HUES6 (cell line): Measurements from ENCODE around the gene PLSCR3.

ENCODE experiments used
- H3K27ac ChIP-seq: 2 replicates; pipeline ENCODE4 v1.7.0; 2013; ENCODE audit warnings: low read depth, mild to moderate bottlenecking, low read length, inconsistent platforms
- H3K27me3 ChIP-seq: 2 replicates; pipeline ENCODE4 v1.6.1; 2013; ENCODE audit warnings: low read length; ENCODE audit not compliant: control insufficient read depth, insufficient read depth
- H3K36me3 ChIP-seq: 2 replicates; pipeline ENCODE4 v1.6.1; 2013; ENCODE audit warnings: low read length; ENCODE audit not compliant: control insufficient read depth, insufficient read depth
- H3K4me1 ChIP-seq: 2 replicates; pipeline ENCODE4 v1.6.1; 2013; ENCODE audit warnings: low read length; ENCODE audit not compliant: control insufficient read depth, insufficient read depth
- H3K4me3 ChIP-seq: 2 replicates; pipeline ENCODE4 v1.5.1; 2013; ENCODE audit warnings: low read depth, low read length
- H3K9ac ChIP-seq: one replicate; pipeline ENCODE4 v1.6.1; 2013; ENCODE audit warnings: mild to moderate bottlenecking, low read length
- H3K9me3 ChIP-seq: 2 replicates; pipeline ENCODE4 v1.6.1; 2013; ENCODE audit warnings: low read depth, low read length; ENCODE audit not compliant: control insufficient read depth, insufficient read depth

Gene PLSCR3

GRCh38 chr17:7413346-7413985, 19.1 kb upstream of the PLSCR3 start:
- H3K9me3 ChIP-seq, result no peaks in the 10 kb centered on the region
- no peak overlapping the region for H3K9ac ChIP-seq
- 0 out of 2 replicates have a peak, but pooled peaks cover 6% of the 10 kb centered on the region for H3K4me1 ChIP-seq
- no peak overlapping the region for H3K27ac ChIP-seq
- peaks cover 64% of the 10 kb centered on the region for H3K36me3 ChIP-seq
- H3K27me3 ChIP-seq, result peaks cover 3% of the 10 kb centered on the region; the same call in 1 of the 2 replicates
- no peak overlapping the region for H3K4me3 ChIP-seq

- no peaks in the 10 kb centered on the region for H3K9me3 ChIP-seq
- H3K9ac ChIP-seq, result no peak overlapping the region
- H3K27ac ChIP-seq, result no peak overlapping the region
- H3K4me3 ChIP-seq, result no peak overlapping the region
- peaks cover 51% of the 10 kb centered on the region for H3K36me3 ChIP-seq
- peaks cover 18% of the 10 kb centered on the region for H3K4me1 ChIP-seq
- H3K27me3 ChIP-seq, result peaks cover 4% of the 10 kb centered on the region; the same call in 1 of the 2 replicates
Measured at GRCh38 chr17:7411427-7411750, 17.1 kb upstream of the PLSCR3 start.

GRCh38 chr17:7410634-7411426, 16.5 kb upstream of the PLSCR3 start:
- Histone ChIP-seq H3K27ac (no peak overlapping the region), H3K27me3 (peaks cover 4% of the 10 kb centered on the region; the same call in 1 of the 2 replicates), H3K4me3 (no peak overlapping the region), H3K9ac (no peak overlapping the region), H3K4me1 (peaks cover 22% of the 10 kb centered on the region), H3K9me3 (no peaks in the 10 kb centered on the region), H3K36me3 (peaks cover 46% of the 10 kb centered on the region)

GRCh38 chr17:7409716-7410115, 15.4 kb upstream of the PLSCR3 start:
- Histone ChIP-seq H3K4me3 (no peak overlapping the region), H3K27me3 (peaks cover 4% of the 10 kb centered on the region; the same call in 1 of the 2 replicates), H3K9ac (no peak overlapping the region), H3K4me1 (peaks cover 22% of the 10 kb centered on the region), H3K9me3 (no peaks in the 10 kb centered on the region), H3K36me3 (peaks cover 34% of the 10 kb centered on the region), H3K27ac (no peak overlapping the region)

GRCh38 chr17:7408863-7409262, 14.5 kb upstream of the PLSCR3 start:
- Histone ChIP-seq H3K27me3 (peaks cover 4% of the 10 kb centered on the region; the same call in 1 of the 2 replicates), H3K36me3 (peaks cover 32% of the 10 kb centered on the region), H3K4me3 (peak overlapping the region; percentile 48), H3K9me3 (no peaks in the 10 kb centered on the region), H3K27ac (no peak overlapping the region), H3K4me1 (peaks cover 22% of the 10 kb centered on the region), H3K9ac (peak overlapping the region; percentile 51)

GRCh38 chr17:7408252-7408727, 14.0 kb upstream of the PLSCR3 start:
- H3K36me3 ChIP-seq, result peaks cover 32% of the 10 kb centered on the region
- no peak overlapping the region for H3K27ac ChIP-seq
- H3K9me3 ChIP-seq, result no peaks in the 10 kb centered on the region
- peaks cover 22% of the 10 kb centered on the region for H3K4me1 ChIP-seq
- H3K4me3 ChIP-seq, result peak overlapping the region; percentile 48
- peaks cover 4% of the 10 kb centered on the region; the same call in 1 of the 2 replicates for H3K27me3 ChIP-seq
- H3K9ac ChIP-seq, result peak overlapping the region; percentile 51

- H3K9me3 ChIP-seq, result no peaks in the 10 kb centered on the region
Measured at GRCh38 chr17:7407485-7408251, 13.3 kb upstream of the PLSCR3 start, which contains the start of gene NLGN2. Gene NLGN2 (plus strand): TSS chr17:7407845. CDS start chr17:7408256, 411 bp downstream.

GRCh38 chr17:7407082-7407481, 12.8 kb upstream of the PLSCR3 start:
- Histone ChIP-seq H3K36me3 (peaks cover 27% of the 10 kb centered on the region), H3K27me3 (peaks cover 4% of the 10 kb centered on the region; the same call in 1 of the 2 replicates), H3K9ac (no peak overlapping the region), H3K9me3 (no peaks in the 10 kb centered on the region), H3K4me3 (no peak overlapping the region), H3K27ac (no peak overlapping the region), H3K4me1 (peaks cover 21% of the 10 kb centered on the region)

More at GRCh38 chr17:7407485-7408251, 13.3 kb upstream of the PLSCR3 start, which contains the start of gene NLGN2:
- no peak within 1 kb of the TSS for H3K27ac ChIP-seq
- peaks cover 27% of the 10 kb centered on the region for H3K36me3 ChIP-seq
- H3K4me3 ChIP-seq, result peak within 1 kb of the TSS; percentile 48
- peaks cover 21% of the 10 kb centered on the region for H3K4me1 ChIP-seq
- H3K9ac ChIP-seq, result peak within 1 kb of the TSS; percentile 51
- H3K27me3 ChIP-seq, result peaks cover 4% of the 10 kb centered on the region; the same call in 1 of the 2 replicates

GRCh38 chr17:7406235-7406825, 12.0 kb upstream of the PLSCR3 start:
- Histone ChIP-seq H3K4me1 (peaks cover 21% of the 10 kb centered on the region), H3K27ac (no peak overlapping the region), H3K9ac (peak overlapping the region; percentile 70), H3K36me3 (peaks cover 29% of the 10 kb centered on the region), H3K4me3 (peak overlapping the region; percentile 75), H3K27me3 (peaks cover 4% of the 10 kb centered on the region; the same call in 1 of the 2 replicates), H3K9me3 (no peaks in the 10 kb centered on the region)
